ENCODE data around the gene CDH12. TPM values are rescaled to one million over a fixed set of nuclear protein-coding genes. Genes with fewer than 3 reads are reported as not detected.
"Not testable (repeated sequence)": the region's sequence is repeated elsewhere in the genome, so short reads cannot be mapped to it uniquely, and the experiment has no call there.

Gene CDH12
- total RNA-seq, 2 donors from 2014 or later = 0.14 to 1.0 TPM

DNA sequence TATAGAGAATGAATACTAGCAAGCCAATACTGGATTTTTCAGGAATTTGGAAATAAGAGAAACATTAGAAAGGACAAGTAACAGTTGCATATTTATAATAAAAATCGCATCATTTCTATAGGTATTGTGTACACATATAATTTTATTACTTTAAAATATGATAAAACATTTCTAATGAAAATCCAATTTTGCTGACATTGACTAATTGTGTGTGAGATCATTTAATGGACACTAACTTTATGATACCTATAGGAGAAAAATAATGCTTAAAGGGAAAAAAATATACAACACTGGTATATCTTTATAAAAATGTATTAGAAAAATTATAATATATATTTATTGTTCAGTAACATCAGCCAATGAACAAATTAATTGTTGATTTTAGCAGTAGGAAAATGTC is 557.3 kb downstream of the CDH12 start:
- H3K27ac ChIP-seq = no peak overlapping the region
- TF ChIP-seq POLR2AphosphoS5 (IDR thresholded peaks at IDR 0.05) (no peak), POLR2A (IDR thresholded peaks at IDR 0.05) (no peak), CTCF (IDR thresholded peaks at IDR 0.05) (no peak)
- no peaks in the 10 kb centered on the region for H3K9me3 ChIP-seq
- H3K27me3 ChIP-seq (replicated peaks; ENCODE audit: insufficient read depth) = no peaks in the 10 kb centered on the region
- intact Hi-C loops (cut with DNase I) = no loop called here
- no peaks in the 10 kb centered on the region for H3K36me3 ChIP-seq
- 92% methylated on average over 1 of the region's 1 CpG for WGBS
- no peaks in the 10 kb centered on the region for H3K4me1 ChIP-seq (replicated peaks)
- no peak for DNase-seq (ENCODE audit: low spot score)
- H3K4me3 ChIP-seq = no peak overlapping the region

DNA sequence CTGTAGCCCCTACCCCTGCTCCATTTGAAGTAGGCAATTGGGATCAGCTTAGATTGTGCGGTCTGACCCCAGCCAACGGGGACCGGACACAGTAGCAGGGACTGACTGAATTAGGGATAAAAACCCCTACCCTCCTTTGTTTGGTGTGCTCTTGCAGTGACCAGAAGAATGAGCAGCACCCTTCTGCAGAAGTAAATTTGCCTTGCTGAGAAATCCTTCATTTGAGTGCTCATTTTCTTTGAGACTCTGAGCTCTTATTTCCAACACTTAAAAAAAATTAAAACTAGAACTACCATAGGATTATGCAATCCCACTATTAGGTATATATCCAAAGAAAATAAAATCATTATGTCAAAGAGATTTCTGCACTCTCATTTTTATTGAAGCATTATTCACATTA is 560.0 kb downstream of the CDH12 start:
- no peaks in the 10 kb centered on the region for H3K9me3 ChIP-seq
- DNase-seq (ENCODE audit: low spot score) = no peak
- intact Hi-C loops (cut with DNase I) = no loop called here
- H3K27me3 ChIP-seq (replicated peaks; ENCODE audit: insufficient read depth) = no peaks in the 10 kb centered on the region
- H3K27ac ChIP-seq = no peak overlapping the region
- no peak for TF ChIP-seq CTCF (IDR thresholded peaks at IDR 0.05)
- TF ChIP-seq POLR2A (IDR thresholded peaks at IDR 0.05) = no peak
- TF ChIP-seq POLR2AphosphoS5 (IDR thresholded peaks at IDR 0.05) = no peak
- WGBS = 91% methylated on average over 3 of the region's 3 CpGs
- no peaks in the 10 kb centered on the region for H3K4me1 ChIP-seq (replicated peaks)
- no peaks in the 10 kb centered on the region for H3K36me3 ChIP-seq
- H3K4me3 ChIP-seq = no peak overlapping the region

DNA sequence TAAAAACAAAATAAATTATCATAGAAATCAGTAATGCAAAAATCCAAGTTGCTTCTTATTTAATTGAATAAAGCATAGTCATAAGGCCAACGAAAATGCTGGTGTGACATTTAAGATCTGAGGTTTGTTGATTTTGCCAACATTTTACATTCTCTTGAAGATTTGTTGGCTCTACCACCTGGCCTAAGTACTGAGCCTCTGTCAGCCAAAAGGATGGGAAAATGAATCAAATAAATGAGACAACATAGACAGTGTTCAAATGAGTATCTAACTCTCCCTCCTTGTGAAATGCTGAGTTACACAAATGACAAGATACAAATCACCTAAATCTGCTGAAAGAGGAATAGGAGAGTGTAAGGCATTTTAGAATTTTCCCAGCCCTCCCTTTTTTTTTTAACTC is 575.0 kb downstream of the CDH12 start:
- no peak overlapping the region for H3K27ac ChIP-seq
- WGBS = 33% methylated on average over 1 of the region's 1 CpG
- no peaks in the 10 kb centered on the region for H3K4me1 ChIP-seq (replicated peaks)
- H3K4me3 ChIP-seq = no peak overlapping the region
- TF ChIP-seq CTCF (IDR thresholded peaks at IDR 0.05) (no peak), POLR2AphosphoS5 (IDR thresholded peaks at IDR 0.05) (no peak), POLR2A (IDR thresholded peaks at IDR 0.05) (no peak)
- no peak for DNase-seq (ENCODE audit: low spot score)
- no peaks in the 10 kb centered on the region for H3K36me3 ChIP-seq
- H3K9me3 ChIP-seq = no peaks in the 10 kb centered on the region
- H3K27me3 ChIP-seq (replicated peaks; ENCODE audit: insufficient read depth) = no peaks in the 10 kb centered on the region
- intact Hi-C loops (cut with DNase I) = no loop called here

- H3K4me1 ChIP-seq (replicated peaks) = no peaks in the 10 kb centered on the region
- H3K36me3 ChIP-seq = no peaks in the 10 kb centered on the region
- intact Hi-C loops (cut with DNase I) = no loop called here
- TF ChIP-seq POLR2AphosphoS5 (IDR thresholded peaks at IDR 0.05) = no peak
- 60% methylated on average over 4 of the region's 4 CpGs for WGBS
- H3K27me3 ChIP-seq (replicated peaks; ENCODE audit: insufficient read depth) = no peaks in the 10 kb centered on the region
- DNase-seq (ENCODE audit: low spot score) = no peak
- no peak overlapping the region for H3K4me3 ChIP-seq
- H3K9me3 ChIP-seq = no peaks in the 10 kb centered on the region
- no peak overlapping the region for H3K27ac ChIP-seq
Observed at GRCh38 chr5:22277006-22277405, 576.1 kb downstream of the CDH12 start.

- WGBS = 90% methylated on average over 7 of the region's 7 CpGs
- H3K4me3 ChIP-seq; intact Hi-C loops (cut with DNase I): not testable (repeated sequence)
Observed at GRCh38 chr5:22265855-22266254, 587.3 kb downstream of the CDH12 start.

DNA sequence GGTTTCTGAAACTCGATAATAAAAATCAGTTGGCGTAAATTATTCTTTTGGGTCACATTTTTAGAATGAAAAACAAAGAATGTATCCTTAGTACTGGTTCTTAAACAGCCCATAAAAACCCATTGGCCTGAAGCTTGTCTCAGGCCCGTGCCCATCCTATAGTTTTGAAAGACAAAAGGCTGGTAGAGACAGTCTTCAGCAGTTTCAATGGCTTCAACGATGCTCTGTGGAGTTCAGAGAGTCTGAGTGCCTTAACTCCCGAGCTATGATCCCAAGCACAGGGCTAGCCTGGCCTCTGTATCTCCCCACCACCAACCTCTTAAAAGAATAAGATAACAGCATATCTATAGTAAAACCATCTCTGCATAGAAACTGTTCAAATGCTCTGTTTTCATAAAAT is 595.0 kb downstream of the CDH12 start:
- no peaks in the 10 kb centered on the region for H3K36me3 ChIP-seq
- no peak overlapping the region for H3K4me3 ChIP-seq
- no peaks in the 10 kb centered on the region for H3K4me1 ChIP-seq (replicated peaks)
- H3K27me3 ChIP-seq (replicated peaks; ENCODE audit: insufficient read depth) = no peaks in the 10 kb centered on the region
- no peak for DNase-seq (ENCODE audit: low spot score)
- TF ChIP-seq POLR2A (IDR thresholded peaks at IDR 0.05) (no peak), POLR2AphosphoS5 (IDR thresholded peaks at IDR 0.05) (no peak), CTCF (IDR thresholded peaks at IDR 0.05) (no peak)
- H3K9me3 ChIP-seq = no peaks in the 10 kb centered on the region
- intact Hi-C loops (cut with DNase I) = no loop called here
- no peak overlapping the region for H3K27ac ChIP-seq
- WGBS = 64% methylated on average over 5 of the region's 5 CpGs

More at GRCh38 chr5:22265855-22266254, 587.3 kb downstream of the CDH12 start:
- DNase-seq (ENCODE audit: low spot score); H3K36me3 ChIP-seq; H3K9me3 ChIP-seq; H3K27ac ChIP-seq; H3K4me1 ChIP-seq (replicated peaks); H3K27me3 ChIP-seq (replicated peaks; ENCODE audit: insufficient read depth): not testable (repeated sequence)
